HG03097 (cell line): ENCODE results near the gene BMP2K.
"Not testable (repeated sequence)": the region's sequence is repeated elsewhere in the genome, so short reads cannot be mapped to it uniquely, and the experiment has no call there.

ENCODE experiments used
- ATAC-seq: cut with Tn5 transposase; IDR thresholded peaks from one replicate; pipeline ENCODE4 v1.9.1; 2021; ENCODE audit not compliant: unreplicated experiment, low FRiP score

BMP2K gene

GRCh38 chr4:78787392-78788006 lies 11.3 kb downstream of the BMP2K start:
- ATAC-seq = no peak

GRCh38 chr4:78788007-78788889 lies 12.1 kb downstream of the BMP2K start:
- ATAC-seq = no peak

DNA sequence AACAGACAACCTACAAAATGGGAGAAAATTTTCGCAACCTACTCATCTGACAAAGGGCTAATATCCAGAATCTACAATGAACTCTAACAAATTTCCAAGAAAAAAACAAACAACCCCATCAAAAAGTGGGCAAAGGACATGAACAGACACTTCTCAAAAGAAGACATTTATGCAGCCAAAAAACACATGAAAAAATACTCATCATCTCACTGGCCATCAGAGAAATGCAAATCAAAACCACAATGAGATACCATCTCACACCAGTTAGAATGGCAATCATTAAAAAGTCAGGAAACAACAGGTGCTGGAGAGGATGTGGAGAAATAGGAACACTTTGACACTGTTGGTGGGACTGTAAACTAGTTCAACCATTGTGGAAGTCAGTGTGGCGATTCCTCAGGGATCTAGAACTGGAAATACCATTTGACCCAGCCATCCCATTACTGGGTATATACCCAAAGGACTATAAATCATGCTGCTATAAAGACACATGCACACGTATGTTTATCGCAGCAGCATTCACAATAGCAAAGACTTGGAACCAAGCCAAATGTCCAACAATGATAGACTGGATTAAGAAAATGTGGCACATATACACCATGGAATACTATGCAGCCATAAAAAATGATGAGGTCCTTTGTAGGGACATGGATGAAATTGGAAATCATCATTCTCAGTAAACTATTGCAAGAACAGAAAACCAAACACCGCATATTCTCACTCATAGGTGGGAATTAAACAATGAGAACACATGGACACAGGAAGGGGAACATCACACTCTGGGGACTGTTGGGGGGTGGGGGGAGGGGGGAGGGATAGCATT lies 19.7 kb downstream of the BMP2K start:
- not testable (repeated sequence) for ATAC-seq

GRCh38 chr4:78796526-78796925 lies 20.4 kb downstream of the BMP2K start:
- ATAC-seq = no peak

GRCh38 chr4:78797777-78798284 lies 21.7 kb downstream of the BMP2K start:
- no peak for ATAC-seq

GRCh38 chr4:78799551-78800495 lies 23.7 kb downstream of the BMP2K start:
- ATAC-seq = no peak

DNA sequence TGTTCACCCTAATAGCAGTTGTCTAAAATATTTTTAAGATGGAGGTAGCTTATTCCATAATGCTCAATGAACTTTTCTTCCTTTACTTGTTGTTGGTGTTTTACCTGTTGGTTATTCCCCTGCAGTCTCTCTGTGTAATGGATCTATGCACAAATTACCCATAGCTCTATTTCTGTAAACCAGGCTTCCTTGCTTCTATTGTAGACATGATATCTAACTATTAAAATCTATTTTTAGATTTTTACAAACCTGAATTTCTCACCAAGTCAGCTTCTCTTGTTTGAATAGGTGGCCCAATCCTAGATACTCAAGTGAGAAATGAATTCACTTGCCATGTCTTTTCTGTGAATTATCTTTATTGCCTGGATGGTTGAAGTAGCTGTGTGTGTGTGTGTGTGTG lies 24.8 kb downstream of the BMP2K start:
- no peak for ATAC-seq

DNA sequence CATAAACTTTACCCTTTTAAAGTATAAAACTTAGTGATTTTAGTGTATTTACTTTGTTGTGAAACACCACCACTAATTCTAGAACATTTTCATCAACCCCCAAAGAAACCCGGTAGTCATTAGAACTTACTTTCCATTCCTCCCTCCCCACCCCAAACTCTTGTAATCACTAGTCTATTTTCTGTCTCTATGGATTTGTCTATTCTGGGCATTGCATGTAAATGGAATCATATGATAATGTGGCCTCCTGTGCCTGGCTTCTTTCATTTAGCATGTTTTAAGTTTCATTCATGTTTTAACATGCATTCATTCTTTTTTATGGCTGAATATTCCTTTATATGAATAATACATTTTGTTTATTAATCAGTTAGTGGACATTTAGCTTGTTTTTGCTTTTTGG lies 27.8 kb downstream of the BMP2K start:
- no peak for ATAC-seq

DNA sequence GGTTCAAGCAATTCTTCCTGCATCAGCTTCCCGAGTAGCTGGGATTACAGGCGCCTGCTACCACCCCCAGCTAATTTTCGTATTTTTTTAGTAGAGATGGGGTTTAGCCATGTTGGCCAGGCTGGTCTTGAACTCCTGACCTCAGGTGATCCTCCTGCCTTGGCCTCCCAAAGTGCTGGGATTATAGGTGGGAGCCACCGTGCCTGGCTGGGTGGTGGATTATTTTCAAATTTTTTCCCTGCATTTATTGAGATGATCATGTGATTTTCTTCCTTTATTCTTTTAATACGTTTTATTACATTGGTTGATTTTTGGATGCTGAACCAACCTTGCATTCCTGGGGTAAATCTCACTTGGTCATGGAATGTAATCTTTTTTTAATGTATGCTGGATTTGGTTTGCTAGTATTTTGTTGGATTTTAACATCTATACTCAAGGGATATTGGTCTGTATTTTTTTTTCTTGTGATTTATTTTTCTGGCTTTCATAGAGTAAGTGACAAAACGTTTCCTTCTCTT lies 30.9 kb downstream of the BMP2K start:
- ATAC-seq = no peak

DNA sequence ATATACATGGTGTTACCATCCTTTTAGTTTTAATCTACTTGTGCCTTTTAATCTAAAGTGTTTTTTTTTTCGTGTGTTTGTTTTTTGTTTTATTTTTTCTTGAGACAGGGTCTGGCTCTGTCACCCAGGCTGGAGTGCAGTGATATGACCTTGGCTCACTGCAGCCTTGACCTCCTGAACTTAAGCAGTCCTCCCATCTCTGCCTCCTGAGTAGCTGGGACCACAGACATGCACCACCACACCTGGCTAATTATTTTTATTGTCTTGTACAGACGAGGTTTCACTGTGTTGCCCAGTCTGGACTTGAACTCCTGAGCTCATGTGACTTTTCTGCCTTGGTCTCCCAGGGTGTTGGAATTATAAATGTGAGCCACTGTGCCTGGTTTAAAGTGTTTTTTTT lies 33.1 kb downstream of the BMP2K start:
- ATAC-seq = no peak

DNA sequence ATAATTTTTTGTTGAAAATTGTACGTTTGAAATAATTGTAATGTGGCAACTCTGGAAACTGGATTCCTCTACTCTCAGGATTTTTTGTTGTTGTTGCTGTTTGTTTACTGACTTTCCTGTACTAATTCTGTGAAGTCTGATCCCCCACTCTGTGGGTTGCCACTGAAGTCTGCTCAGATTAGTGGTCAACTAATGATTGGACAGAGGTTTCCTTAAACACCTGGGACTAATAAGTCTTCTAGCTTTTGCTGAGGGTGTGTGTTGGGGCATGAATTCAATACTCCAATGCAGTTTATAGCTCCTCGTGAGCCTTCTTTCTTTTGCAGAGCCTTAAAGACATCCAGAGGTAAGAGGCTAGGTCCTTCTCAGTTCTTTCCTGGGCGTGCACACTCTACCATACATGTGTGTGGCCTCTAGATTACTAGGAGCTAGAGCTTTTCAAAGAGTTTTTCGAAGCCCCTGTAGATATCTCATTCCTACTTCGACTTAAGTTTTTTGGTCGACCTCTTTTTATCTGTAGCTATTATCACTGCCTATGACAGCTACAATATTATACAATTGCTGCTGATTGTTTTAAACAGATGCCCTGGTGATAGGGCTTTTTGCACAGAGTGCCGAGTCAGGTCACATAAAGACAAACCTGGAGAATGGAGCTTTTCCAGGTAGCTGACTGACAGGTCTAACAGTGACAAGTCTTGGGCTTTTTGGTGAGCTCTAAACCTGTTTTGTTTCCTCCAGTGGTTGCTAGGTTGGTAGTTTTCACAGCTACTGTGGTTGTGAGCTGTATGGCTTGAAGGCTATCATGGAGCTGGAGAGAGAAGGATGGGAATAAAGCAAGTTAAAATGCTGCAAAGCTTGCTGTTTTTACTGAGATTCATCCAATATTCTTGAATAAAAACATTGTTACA lies 34.0 kb downstream of the BMP2K start:
- ATAC-seq = no peak

DNA sequence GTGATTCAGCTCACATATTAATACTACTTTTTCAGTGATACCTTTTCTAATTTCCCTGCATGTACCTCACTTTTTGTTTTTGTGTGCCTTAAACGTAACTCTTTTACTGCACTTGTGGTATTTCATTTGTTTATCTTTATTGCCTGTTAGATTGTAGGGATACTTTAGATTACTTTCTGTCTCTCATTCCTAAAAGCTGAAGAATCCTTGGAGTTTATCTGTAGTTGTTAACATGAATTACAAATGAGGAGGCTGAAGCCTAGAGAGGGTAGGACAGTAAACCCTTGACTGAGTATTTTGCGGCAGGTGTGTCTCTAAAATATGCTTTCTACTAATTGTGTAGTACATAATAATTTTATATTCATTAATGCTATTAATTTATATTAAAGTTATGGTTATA lies 34.9 kb downstream of the BMP2K start:
- no peak for ATAC-seq

- ATAC-seq = no peak
Observed at GRCh38 chr4:78818530-78819079, 42.5 kb downstream of the BMP2K start.

- ATAC-seq = no peak
Observed at GRCh38 chr4:78824001-78824400, 47.9 kb downstream of the BMP2K start.

DNA sequence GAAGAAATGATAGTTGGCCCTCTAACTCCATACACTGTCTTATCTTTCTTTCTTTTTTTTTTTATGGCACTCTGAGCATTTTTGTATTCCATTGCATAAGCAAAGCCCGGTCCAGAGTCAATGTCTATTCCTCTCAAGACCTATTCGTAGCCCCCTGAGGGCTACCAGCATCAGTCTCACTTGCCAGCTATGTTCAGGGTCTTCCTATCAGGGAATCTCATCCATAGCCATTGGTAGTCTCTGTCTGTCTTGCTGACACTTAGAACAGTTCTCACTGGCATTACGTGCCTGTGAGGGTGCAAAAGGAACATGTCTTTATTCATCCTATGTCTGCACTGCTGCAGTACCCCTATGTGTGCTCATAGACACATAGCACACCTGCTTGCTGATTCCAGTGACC lies 51.0 kb downstream of the BMP2K start:
- ATAC-seq = no peak

DNA sequence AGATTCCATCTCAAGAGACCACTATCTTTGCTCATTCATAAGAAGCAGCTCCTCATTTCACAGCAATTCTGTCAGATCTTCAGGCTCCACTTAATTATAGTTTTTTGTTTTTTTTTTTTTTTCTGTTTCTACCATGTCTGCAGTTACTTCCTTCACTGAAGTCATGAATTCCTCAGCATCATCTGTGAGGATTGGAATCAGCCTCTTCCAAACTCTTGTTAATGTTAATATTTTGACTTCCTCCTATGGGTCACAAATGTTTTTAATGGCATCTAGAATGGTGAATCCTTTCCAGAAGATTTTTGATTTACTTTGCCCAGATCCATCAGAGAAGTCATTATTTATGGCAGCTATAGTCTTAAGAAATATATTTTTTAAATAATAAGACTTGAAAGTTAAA lies 53.1 kb downstream of the BMP2K start:
- ATAC-seq = no peak

- not testable (repeated sequence) for ATAC-seq
Observed at GRCh38 chr4:78839676-78840075, 63.5 kb downstream of the BMP2K start.

DNA sequence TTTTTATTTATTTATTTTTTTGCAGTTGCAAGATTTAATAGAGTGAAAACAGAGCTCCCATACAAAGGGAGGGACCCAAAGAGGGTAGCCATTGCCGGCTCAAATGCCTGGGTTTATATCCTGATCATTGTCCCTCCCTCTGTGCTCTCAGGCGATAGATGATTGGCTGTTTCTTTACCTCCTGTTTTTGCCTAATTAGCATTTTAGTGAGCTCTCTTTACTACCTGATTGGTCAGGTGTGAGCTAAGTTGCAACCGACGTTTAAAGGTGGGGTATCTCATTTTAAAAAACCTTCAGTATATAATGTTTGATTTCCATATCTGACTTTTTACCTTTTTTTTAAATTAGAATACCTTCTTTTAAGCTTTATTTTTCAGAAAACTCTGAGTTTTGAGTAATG lies 64.1 kb downstream of the BMP2K start:
- ATAC-seq = not testable (repeated sequence)
